Loucy (cell line): ENCODE results near the gene ATG7.

Source experiments
- CTCF ChIP-seq: fragments of 200-600 bp; sonication (generic); conservative IDR thresholded peaks from 2 replicates; pipeline ENCODE4 v1.5.1; 2014; ENCODE audit warnings: mild to moderate bottlenecking, antibody characterized with exemption, low read length
- EZH2phosphoT487 ChIP-seq: fragments of 200-600 bp; IDR thresholded peaks from 2 replicates; pipeline ENCODE4 v1.6.1; 2018; ENCODE audit warnings: antibody characterized with exemption, mild to moderate bottlenecking, moderate library complexity, borderline replicate concordance

- TF ChIP-seq CTCF (no peak), EZH2phosphoT487 (no peak)
Observed at GRCh38 chr3:11534011-11534792, 262.0 kb downstream of the ATG7 start.
